GM18867 (cell line): ENCODE results near the gene GABRR2.

Source experiments
- ATAC-seq: cut with Tn5 transposase; IDR thresholded peaks from one replicate; pipeline ENCODE4 v1.9.1; 2021; ENCODE audit warnings: mild to moderate bottlenecking, moderate library complexity; ENCODE audit not compliant: unreplicated experiment

The GABRR2 gene

GRCh38 chr6:89324304-89324703 lies 9.2 kb upstream of the GABRR2 start:
- no peak for ATAC-seq

- no peak for ATAC-seq
These were observed 8.4 kb upstream of the GABRR2 start for GRCh38 chr6:89323511-89323971.

- ATAC-seq: no peak
These were observed 6.3 kb upstream of the GABRR2 start for GRCh38 chr6:89321131-89321970.

- ATAC-seq: no peak
These were observed 5.0 kb upstream of the GABRR2 start for GRCh38 chr6:89320012-89320559.

- no peak for ATAC-seq
These were observed 2.0 kb upstream of the GABRR2 start for GRCh38 chr6:89317067-89317466.

- ATAC-seq: no peak
These were observed 407 bp downstream of the GABRR2 start for GRCh38 chr6:89314692-89315091.

GRCh38 chr6:89313006-89313405 lies 2.1 kb downstream of the GABRR2 start:
- no peak for ATAC-seq

GRCh38 chr6:89311853-89312531 lies 3.1 kb downstream of the GABRR2 start:
- no peak for ATAC-seq

- ATAC-seq: no peak
These were observed 3.6 kb downstream of the GABRR2 start for GRCh38 chr6:89311530-89311852.

- no peak for ATAC-seq
These were observed 4.2 kb downstream of the GABRR2 start for GRCh38 chr6:89310929-89311328.

GRCh38 chr6:89308525-89309395 lies 6.3 kb downstream of the GABRR2 start:
- no peak for ATAC-seq

- ATAC-seq: peak; percentile 68
These were observed 10.6 kb downstream of the GABRR2 start for GRCh38 chr6:89304517-89304916.

- ATAC-seq: no peak
These were observed 12.2 kb downstream of the GABRR2 start for GRCh38 chr6:89302936-89303335.

- ATAC-seq: no peak
These were observed 12.8 kb downstream of the GABRR2 start for GRCh38 chr6:89302195-89302770.

- ATAC-seq: no peak
These were observed 13.4 kb downstream of the GABRR2 start for GRCh38 chr6:89301586-89302194.

- no peak for ATAC-seq
These were observed 15.6 kb downstream of the GABRR2 start for GRCh38 chr6:89299466-89299850.

- ATAC-seq: peak; percentile 46
These were observed 16.2 kb downstream of the GABRR2 start for GRCh38 chr6:89298680-89299465.

GRCh38 chr6:89297695-89298351 lies 17.3 kb downstream of the GABRR2 start:
- peak; percentile 90 for ATAC-seq

GRCh38 chr6:89295981-89296380 lies 19.1 kb downstream of the GABRR2 start:
- ATAC-seq: no peak
